ENCODE measurements around the gene DNM3.

DNA sequence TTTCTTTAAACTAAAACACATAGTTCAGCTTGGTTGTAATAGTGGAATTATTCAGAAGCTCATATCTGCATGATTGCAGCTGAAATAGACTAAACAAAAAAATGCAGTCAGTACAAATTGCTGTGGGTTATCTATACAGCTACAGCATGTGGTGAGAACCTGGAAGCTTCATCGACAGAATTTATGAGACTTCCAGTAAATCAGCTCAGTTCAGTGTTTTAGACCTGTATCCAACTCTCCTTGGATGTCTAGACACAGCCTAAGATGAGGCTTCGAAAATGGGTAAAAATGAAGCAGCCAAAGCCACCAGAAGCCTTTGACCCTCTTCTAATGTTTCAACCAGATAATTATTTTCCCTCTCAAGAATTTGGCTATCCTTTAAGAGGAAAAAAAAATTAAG, 452.1 kb downstream of the DNM3 start:
- TF ChIP-seq, protein P1, sequence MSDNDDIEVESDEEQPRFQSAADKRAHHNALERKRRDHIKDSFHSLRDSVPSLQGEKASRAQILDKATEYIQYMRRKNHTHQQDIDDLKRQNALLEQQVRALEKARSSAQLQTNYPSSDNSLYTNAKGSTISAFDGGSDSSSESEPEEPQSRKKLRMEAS (IDR thresholded peaks at IDR 0.05), result no peak
- TF ChIP-seq EP300 (IDR thresholded peaks at IDR 0.05; ENCODE audit: borderline replicate concordance), result no peak
- TF ChIP-seq, protein P2, sequence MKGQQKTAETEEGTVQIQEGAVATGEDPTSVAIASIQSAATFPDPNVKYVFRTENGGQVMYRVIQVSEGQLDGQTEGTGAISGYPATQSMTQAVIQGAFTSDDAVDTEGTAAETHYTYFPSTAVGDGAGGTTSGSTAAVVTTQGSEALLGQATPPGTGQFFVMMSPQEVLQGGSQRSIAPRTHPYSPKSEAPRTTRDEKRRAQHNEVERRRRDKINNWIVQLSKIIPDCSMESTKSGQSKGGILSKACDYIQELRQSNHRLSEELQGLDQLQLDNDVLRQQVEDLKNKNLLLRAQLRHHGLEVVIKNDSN (IDR thresholded peaks at IDR 0.05), result no peak
